ENCODE results near the gene COG6.

The COG6 gene

DNA sequence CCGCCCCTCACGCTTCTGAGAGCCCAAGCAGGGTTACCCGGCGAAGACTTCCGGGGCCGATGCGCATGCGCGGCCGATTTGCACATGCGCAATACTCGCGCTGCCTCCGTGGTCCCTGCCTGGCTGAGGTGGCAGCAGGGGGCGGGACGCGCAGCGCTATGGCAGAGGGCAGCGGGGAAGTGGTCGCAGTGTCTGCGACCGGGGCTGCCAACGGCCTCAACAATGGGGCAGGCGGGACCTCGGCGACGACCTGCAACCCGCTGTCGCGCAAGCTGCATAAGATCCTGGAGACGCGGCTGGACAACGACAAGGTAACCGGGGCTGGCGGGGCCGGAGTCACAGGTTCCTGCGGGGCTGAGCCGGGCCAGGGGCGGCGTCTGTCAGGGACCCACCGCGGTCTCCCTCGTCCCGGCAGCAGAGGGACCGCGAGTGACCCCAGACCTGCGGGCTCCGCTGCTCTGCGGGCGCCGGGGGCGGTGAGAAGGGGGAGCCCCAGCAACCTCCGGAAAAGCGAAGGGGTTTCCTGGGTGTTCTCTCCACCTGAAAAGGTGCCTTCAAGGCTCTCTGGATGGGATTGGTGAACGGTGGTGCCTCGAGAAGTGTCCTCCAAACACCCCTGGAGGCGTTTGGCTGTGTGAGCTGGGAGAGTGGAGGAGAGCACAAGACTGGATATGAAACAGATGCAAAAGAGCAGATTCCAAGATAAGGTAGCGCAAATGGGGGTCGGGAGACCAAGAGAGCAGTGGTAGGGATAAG lies at the start of gene COG6:
Gene COG6, plus strand, starts transcription at position 94 of the 756 bp plus-strand sequence. Its CDS starts 65 bp downstream, at position 159.
- peak; percentile 93 to 97 (median 97) for DNase-seq (ENCODE audit: low read depth in 2 of 3, low spot score in 2 of 3)

DNA sequence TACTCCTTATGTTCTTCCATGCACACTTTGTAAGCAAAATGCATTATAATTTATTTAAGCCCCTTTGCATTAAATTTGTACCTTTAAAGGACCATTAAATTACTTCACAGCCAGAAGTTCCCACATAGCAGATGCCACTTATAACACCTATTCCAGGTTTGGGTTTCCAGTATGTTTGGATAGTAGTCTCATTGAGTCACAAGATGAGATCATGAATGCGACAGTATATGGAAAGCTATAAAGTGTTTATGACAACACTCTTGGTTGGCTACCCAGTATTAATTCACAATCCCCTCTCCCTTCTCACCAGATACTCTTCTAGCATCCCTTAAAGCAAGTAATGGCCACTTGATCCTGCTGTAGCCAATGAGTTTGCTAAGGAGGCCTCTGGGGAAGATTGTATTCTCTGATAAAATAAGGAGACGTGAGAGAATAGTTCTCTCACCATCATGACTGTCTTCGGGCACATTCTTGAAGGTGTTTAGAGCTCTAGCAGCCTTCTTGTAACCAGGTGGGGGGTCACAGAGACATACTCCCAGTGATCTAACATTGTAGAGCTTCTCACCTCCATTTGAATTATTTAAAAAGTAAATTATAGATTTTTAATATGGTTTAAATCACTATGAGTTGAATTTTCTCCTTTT lies 49.7 kb upstream of the COG6 start:
- DNase-seq (ENCODE audit: low read depth in 2 of 3, low spot score in 2 of 3), result no peak

DNA sequence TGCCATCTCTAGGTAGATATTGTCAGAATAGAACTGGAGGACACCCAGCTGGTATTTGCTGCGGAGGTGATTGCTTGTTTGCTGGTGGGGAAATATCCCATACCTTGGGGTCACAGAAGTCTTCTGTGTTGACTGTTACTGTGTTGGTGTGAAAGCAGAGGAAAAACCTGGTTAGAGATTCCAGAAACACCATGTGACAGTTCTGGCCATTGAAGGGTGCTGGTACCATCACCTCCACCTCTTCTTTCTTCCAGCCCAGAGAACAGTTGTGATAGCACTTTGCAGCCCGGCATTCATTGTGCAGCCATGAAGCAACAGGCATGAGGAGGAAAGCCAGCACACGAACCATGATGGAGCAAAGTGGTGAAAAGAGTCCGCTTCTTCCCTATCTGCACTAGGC lies 47.6 kb upstream of the COG6 start:
- no peak for DNase-seq (ENCODE audit: low read depth in 2 of 3, low spot score in 2 of 3)

DNA sequence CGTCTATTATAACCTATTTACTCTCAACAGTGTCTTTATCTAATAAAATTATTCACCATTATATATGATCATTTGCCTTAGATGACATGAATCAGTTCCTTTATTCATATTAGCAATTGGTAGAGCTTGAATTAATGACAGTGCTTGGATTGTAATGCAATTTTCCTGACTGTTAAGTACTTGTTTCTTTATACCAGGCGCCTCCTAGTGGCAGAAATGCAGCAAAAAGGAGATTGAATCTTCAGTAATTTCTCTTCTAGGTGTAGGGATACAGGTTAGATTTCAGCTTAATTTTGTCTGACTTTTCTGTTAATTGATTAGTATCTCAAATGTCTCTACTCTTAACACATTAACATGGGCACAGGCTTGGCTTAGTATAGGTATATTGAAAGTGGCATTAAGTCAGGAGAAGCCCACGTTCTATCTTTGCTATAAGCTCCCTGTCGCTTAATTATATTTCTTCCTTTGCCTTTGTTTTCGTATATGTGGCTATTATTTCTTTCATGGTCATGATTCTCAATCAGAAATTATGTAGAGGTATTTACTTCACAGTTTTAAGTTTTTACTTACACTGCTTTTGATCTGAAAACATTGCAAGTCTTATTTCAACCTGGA lies 43.3 kb upstream of the COG6 start:
- peak in 1 of 3 experiments; percentile 27 for DNase-seq (ENCODE audit: low read depth in 2 of 3, low spot score in 2 of 3)

DNA sequence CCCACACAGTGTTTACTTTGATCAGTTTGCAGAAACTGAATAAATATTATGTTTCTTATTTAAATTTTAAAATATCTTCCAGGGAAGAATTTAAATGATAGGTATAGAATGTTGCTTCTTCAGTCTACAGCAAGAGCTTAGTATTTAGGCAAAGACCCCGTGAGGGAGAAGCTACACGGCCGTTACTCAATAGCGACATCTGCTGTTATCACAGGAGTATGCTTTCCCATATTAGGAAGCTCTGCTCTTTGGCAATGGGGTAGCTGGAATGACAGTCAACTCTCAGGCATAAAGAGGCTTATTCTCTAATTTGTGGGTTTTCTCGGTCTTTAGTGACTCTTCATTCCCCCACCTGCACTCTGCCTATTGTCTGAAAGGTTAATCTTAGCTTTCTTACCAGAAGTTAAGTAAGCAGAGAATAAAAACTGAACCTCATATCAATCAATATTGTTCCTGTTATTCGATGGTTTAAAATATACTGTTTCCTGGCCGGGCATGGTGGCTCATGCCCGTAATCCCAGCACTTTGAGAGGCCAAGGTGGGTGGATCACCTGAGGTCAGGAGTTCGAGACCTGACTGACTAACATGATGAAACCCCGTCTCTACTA lies 39.3 kb upstream of the COG6 start:
- no peak for DNase-seq (ENCODE audit: low read depth in 2 of 3, low spot score in 2 of 3)

DNA sequence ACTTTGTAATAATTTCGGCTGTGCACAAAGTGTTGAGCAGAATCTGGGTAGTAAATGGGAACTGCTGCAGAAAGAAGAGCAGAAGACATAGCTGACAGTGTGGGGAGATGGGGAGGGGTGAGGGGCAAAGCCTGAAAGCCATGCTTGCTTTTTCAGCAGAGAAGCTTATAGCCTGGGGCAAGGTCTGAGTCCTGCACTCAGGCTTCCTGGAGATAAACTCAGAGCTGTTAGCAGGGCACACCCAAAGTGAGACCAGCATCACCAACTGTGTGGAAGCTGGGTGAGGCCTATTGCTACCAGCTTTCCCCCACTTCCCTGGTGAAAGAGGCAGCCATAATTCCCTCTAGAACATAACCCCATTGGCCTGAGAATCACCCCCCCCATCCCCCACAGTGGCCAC lies 36.9 kb upstream of the COG6 start:
- no peak for DNase-seq (ENCODE audit: low read depth in 2 of 3, low spot score in 2 of 3)

DNA sequence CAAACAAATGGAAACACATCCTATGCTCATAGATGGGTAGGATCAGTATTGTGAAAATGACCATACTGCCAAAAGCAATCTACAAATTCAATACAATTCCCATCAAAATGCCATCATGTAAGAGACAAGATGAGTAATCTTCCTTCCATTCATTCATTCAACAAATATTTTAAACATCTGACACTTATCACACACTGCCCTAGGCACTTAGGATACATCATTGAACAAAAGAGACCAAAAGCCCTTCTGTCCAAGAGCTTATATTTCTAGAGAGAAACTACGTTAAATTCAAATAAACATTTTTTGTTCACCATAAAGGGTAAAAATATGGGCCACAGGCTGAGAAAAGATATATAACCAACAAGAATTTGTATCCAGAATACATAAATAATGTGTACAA lies 32.0 kb upstream of the COG6 start:
- DNase-seq (ENCODE audit: low read depth in 2 of 3, low spot score in 2 of 3), result no peak

DNA sequence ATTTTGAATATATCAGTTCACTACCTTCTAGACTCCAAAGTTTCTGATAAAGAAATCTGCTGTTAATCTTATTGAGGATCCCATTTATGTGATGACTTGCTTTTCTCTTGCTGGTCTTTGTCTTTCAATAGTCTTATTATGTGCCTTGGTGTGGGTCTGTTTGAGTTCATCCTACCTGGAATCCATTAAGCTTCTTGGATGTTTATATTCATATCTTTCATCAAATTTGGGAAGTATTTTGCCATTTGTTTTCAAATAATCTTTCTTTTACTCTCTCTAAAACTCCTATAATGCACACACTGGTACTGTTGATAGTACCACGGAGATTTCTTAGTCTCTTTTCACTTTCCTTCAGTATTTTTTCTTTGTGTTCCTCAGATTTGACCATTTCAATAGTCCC lies 24.2 kb upstream of the COG6 start:
- DNase-seq (ENCODE audit: low read depth in 2 of 3, low spot score in 2 of 3), result no peak

DNA sequence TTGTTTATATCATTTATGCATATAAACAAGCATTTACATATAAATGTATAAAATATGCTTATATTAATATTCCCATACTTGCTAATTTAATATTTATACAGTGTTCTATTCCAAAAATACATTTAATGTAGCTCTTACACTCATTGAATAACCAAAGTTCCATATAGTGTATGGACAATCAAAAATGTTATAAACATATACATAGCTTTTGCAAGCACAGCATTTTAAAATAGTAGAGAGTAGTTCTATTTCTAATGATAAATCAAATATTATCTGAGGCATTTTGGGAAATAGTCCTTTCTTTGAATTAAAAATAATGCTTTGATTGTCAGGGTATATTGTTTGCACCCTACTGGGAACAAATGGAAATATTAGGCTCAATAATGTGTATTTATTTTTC lies 22.5 kb upstream of the COG6 start:
- no peak for DNase-seq (ENCODE audit: low read depth in 2 of 3, low spot score in 2 of 3)

DNA sequence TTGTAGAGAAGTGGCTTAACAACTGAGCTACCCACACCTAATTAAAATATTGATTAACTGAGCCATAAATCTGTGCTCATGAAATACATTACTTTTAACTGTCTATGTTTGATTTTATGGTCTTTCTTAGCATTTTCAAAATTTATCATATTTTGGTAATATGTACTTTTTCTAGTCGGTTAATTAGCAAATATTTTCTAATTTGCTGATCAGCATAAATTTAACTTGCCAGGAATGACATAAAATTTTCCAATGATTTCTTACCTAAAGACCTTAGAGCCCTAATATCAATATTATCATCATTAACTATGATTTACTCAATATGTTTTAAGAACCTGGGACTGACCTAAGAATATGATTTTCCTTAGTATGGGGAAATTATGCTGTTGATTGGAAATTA lies 19.9 kb upstream of the COG6 start:
- DNase-seq (ENCODE audit: low read depth in 2 of 3, low spot score in 2 of 3), result no peak

DNA sequence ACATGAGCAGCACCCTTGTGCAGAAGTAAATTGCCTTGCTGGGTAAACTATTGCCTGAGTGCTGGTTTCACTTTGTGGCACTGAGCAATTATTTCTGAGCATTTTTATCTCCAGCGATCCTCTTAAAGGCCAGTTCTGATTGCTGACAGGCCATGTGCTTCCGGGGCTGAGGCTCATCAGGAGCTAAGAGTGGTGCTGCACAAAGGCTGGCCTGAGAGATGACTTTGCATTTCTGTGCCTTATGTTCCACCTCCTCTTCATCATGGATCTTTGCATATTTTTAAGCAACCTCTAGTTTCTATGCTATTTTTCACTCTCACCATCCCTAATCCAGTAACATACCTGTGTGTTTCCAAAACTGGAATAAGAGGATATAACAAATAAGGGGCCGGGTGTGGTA lies 17.6 kb upstream of the COG6 start:
- no peak for DNase-seq (ENCODE audit: low read depth in 2 of 3, low spot score in 2 of 3)

DNA sequence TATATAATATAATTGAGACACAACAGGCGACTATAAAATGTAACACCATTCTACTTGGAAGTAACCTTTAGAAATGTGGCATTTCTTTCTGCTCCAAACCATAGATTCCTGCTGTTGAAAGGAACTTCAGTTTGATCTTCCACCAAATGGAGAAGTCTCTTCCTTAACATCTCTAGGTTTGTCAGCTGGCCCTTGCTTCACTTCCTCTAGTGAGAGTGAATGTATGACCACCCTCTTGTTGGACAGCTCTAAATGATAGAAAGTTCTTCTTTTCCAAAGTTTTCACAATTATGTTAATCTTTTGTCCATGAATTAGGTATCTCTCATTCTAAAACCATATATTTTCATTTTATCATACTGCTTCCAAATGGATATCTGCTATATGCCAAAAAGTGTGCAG lies 13.8 kb upstream of the COG6 start:
- DNase-seq (ENCODE audit: low read depth in 2 of 3, low spot score in 2 of 3), result no peak

DNA sequence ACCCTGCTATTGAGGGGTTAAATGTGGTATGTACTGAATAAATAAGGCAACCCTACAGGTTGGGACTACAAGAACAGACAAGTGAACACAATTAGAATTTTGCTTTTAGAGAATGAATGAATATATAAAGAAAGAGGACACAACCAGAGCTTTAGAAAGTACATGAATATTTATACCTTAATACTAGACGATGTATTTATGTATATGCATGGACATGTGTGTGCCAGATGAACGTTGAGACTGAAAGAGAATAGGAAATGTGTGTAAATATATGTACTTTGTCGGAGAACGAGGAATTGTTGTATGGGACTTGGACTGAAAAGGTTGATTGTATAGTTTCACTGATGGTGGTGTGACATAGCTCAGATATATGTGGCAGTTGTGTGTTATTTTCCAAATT lies 9.3 kb upstream of the COG6 start:
- DNase-seq (ENCODE audit: low read depth in 2 of 3, low spot score in 2 of 3), result no peak

DNA sequence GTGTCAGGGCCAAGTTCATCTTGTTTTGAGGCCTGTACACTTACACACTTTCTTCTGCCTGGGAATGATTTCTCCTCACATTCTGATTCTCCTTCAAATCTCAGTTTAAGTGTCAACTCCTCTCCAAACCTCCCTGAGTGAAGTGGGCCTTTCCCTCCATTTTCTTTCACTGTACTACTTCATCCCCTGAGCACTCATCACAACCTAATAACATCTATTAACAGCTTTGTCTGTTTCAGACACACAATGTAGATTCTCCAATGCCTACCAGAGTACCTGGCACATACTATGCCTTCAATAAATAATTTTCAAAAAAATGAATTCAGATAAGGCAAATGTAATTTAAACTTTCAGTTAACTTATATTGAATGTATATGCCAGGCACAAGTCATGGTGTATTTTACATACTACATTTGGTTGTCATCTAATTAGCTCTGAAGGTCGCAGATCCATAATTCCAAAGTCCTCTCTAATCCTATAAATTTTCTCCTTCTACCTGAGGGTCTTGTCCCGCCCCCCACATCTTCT lies 357 bp upstream of the COG6 start:
- no peak for DNase-seq (ENCODE audit: low read depth in 2 of 3, low spot score in 2 of 3)

DNA sequence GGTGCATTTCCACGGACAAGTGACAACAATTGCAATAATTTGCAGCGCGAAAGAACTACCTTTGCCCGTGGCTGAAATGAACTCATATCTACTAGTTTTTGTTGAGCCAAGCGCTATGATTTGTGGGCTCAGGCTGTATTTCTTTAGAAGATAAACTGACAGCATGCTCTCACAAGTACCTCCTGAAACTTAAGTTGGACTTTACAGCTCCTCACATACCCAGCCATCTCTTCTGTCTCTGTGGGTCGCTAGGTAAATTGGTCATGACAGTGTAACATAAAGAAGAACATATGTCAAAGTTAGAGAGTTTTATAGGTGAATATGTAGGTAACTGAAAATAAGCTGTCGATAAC lies 839 bp downstream of the COG6 start:
- DNase-seq (ENCODE audit: low read depth in 2 of 3, low spot score in 2 of 3), result no peak

DNA sequence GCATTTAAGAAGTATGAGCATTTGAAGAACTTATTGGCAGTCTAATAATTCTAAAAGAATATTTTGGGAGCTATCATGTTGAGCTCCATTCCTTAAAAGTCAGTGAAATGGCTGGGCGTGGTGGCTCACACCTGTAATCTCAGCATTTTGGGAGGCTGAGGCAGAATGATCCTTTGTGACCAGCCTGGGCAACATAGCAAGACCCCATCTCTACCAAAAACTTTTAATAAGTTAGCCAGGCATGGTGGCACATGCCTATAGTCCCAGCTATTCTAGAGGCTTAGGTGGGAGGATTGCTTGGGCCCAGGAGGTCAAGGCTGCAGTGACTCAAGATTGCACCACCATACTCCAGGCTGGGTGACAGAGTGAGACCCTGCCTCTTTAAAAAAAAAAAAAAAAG lies 8.0 kb downstream of the COG6 start:
- no peak for DNase-seq (ENCODE audit: low read depth in 2 of 3, low spot score in 2 of 3)

DNA sequence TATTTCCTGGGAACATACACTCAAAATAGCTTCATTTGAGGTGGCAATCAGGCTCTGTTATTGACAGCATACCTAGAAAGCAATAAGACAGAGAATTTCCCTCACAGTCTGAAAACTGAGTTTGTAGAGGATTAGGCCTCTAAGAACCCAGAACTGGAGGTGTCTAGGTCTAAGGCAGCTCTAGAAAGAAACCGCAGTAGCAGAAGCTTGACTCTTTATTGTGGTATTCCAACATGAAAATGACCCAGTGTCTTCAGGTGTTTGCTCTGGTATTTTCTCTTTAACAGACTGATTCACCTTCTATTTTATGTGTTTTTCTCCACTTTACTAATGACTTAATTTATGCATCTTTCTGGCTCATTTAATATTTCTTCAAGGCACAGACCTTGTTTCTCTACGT lies 8.5 kb downstream of the COG6 start:
- DNase-seq (ENCODE audit: low read depth in 2 of 3, low spot score in 2 of 3), result no peak

DNA sequence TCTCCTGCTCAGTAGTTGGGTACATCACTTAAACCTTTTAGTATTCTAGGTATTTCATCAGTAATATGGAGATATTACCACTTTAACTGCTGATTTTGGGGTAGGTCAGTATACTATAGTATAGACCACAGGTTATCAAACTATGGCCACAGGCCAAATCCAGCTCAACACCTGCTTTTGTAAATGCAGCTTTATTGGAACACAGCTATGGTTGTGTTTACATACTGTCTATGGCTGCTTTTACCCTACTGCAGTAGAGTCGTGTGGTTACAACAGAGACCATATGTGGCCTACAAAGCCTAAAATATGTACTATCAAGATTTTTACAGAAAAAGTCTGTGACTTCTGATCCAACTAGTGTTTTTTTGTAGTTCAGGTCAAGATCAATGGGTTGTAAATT lies 10.3 kb downstream of the COG6 start:
- DNase-seq (ENCODE audit: low read depth in 2 of 3, low spot score in 2 of 3), result no peak

DNA sequence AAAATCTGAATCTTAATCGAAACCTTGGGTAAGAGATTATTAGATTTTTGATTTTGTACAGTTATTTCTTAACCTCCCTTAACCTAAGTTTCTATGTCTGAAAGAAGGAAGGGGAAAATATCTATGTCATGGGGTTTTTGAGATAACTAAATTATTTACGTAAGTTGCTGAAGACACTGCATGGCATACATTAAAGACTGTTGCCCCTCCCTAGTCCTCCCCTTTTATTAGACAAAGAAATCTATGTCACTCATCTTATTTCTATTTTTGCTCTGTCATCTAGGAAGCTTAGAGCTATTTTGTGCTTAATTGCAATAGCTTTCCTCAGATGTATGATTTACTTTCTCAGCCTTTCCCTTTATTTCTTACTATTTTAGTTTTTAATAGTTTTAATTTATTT lies 15.0 kb downstream of the COG6 start:
- no peak for DNase-seq (ENCODE audit: low read depth in 2 of 3, low spot score in 2 of 3)

DNA sequence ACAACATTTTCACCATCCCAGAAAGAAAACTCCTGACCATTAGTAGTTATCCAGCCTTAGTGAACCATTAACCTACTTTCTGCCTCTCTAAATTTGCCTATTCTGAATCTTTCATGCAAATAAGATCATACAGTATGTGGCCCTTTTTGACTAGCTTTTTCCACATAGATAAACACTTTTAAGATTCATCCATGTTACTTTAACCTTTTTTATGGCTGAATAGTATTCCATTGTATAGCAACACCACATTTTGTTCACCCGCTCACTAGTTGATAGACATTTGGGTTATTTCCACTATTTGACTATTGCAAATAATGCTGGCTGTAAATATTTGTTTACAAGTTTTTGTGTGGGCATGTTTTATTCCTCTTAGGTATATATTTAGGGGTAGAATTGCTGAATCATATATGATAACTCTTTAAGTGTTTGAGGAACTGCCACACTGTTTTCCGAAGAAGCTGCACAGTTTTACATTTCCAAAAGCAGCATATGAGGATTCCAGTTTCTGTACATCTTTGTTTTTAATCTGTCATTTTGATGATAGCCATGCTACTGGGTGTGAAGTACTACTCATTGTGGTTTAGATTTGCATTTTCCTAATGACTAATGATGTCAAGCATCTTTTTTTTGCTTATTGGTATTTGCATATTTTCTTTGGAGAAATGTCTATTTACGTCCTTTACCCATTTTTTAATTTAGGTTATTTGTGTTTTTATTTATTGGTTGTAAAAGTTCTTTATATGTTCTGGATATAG lies 17.1 kb downstream of the COG6 start:
- DNase-seq (ENCODE audit: low read depth in 2 of 3, low spot score in 2 of 3), result no peak

DNA sequence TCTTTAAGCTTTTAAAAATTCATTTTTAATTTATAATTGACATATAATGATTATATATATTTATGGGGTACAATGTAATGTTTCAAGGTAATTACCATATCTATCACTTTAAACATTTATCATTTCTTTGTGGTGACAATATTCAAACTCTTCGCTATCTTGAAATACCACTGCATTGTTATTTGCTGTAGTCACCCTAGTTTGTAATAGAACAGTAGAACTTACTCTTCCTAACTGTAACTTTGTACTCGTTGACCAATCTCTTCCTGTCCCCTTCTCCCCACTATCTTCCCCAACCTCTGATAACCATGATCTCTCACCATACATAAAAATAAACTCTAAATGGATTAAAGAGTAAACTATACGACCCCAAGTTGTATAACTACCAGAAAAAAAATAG lies 20.4 kb downstream of the COG6 start:
- no peak for DNase-seq (ENCODE audit: low read depth in 2 of 3, low spot score in 2 of 3)
